Measurements from ENCODE around the gene MAGI2.

- TF ChIP-seq CTCF (IDR thresholded peaks at IDR 0.05) (no peak), POLR2A (IDR thresholded peaks at IDR 0.05) (no peak)
These were observed 1240.1 kb downstream of the MAGI2 start for GRCh38 chr7:78213402-78213801.
